Effector CD8-positive, alpha-beta T cell (primary cell): Measurements from ENCODE around the gene ARHGAP26.
"Not testable (repeated sequence)": the region's sequence is repeated elsewhere in the genome, so short reads cannot be mapped to it uniquely, and the experiment has no call there.

Experiments used
- DNase-seq: peaks from one replicate; lab custom pipeline; 2025; lab: John Stamatoyannopoulos, UW

The ARHGAP26 gene

DNA sequence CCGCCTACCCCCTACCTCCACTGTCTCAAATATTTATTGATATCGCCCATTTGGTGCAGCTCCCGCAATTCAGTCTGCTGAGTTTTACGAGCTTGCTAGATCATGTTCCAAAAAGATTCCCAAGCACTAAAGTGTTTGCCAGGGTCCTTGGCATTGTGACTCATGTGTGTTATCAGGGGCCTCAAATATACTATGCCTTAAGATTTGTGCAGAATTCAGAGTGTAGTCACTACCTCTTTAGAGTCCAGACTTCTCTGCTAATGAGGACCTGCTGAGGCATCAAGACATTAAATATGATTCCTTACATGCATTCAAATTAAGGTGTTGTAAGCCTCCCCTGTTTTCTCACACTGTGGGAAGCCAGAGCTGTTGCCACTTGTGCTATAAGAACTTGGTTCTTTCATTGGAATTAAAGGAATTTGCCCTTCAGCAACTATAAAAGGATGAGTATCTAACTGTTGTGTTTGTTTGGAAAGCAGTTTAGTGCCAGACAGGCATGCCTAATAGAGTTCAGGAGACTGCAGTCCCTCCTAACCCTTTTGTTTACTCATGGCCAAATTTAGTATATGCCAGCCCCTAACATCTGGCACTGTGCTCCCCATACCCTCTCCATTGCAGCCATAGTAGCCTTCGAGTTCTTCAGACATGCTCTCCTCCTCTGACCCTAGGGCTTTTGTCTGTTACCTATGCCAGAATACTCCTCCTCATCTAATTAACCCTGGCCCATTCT lies 316.9 kb downstream of the ARHGAP26 start:
- DNase-seq: no peak

DNA sequence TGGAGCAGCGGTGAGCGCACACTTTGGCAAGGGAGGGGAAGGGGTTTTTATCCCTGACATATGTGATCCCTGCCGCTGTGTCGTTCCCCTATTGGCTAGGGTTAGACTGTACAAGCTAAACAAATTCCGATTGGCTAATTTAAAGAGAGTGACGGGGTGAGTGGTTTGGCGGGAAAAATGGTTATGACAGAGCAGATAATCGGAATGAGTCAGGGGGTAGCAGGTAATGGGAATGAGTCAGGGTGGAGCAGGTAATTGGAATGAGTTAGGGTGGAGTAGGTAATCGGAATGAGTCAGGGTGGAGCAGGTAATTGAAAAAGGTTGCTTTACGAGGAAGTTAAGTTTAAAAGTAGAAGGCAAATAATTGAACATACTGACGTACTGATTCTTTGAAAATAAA lies 318.5 kb downstream of the ARHGAP26 start:
- not testable (repeated sequence) for DNase-seq

DNA sequence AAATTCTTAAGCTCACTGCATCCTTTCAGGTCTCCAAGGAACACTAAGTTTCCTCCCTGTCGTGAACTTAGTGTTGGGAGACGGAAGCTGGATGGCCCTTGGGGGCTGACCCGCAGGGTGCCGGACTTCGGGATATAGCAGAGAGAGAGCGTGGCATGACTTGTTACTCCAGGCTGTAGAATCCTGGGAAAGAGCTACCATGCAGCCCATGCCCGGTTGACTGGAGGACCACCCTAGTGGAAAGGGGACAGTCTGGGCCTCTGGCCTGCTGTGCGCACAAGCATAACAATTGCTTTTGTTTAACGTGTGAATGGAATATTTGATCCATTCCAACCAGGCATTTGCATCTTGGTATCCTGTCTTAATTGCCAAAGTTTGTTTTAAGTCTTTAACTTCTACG lies 319.9 kb downstream of the ARHGAP26 start:
- not testable (repeated sequence) for DNase-seq

DNA sequence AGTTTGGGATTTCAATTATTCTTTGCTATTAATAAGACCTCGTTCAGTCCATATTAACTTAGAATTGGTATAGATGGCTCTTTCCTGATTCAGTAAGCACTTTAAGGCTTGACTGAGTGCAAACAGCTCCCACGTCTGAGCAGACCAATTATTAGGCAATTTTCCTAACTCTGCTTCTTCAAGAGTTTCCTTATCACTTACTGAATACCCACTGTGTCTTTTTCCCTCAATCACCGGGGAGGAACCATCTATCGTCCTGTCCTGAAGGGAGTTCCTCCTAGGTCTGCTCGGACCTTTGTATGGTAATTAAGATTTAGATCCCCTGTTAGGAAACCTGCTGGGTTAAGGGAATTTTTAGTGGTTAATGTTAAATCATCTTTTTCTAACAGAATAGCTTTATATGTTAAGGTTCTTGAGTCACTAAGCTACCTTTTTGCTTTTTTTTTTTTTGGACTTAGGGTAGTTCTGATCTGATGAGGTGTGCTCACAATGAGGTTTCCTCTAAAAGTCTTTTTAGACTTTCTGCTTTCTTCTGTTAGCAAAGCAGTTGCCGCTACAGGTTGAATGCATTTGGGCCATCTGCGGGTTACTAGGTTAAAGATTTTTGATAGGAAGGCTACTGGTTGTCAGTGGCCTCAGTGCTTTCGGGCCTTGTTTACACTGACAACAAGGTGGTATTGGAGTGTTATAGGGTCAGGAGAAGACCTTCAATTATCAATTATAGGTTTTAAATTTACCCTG lies 322.7 kb downstream of the ARHGAP26 start:
- not testable (repeated sequence) for DNase-seq

DNA sequence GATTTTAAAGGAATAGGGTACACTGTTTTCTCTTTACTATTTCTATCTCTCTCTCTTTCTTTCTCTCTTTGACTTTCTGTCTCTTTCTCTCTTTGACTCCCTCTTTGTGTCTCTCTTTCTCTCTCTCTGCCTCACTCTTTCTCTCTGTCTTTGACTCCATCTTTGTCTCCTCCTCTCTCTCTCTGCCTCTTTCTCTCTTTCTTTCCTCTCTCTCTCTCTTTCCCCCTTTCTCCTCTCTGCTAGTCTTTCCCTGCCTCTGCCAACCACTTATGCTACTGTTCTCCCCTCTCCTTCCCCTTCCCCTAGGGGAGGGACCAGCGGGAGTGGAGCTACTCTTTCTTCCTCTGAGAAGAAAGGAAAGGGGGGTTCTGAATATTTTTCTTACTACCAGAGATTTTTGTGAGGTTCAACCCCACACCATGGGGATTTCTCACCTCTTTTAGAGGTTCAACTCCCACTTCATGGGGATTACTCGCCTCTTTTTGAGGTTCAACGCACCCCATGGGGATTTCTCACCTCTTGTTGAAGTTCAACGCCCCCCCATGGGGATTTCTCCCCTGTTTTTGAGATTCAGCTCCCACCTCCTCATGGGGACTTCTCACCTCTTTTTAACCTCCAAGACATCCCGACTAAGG lies 323.4 kb downstream of the ARHGAP26 start:
- no peak for DNase-seq

DNA sequence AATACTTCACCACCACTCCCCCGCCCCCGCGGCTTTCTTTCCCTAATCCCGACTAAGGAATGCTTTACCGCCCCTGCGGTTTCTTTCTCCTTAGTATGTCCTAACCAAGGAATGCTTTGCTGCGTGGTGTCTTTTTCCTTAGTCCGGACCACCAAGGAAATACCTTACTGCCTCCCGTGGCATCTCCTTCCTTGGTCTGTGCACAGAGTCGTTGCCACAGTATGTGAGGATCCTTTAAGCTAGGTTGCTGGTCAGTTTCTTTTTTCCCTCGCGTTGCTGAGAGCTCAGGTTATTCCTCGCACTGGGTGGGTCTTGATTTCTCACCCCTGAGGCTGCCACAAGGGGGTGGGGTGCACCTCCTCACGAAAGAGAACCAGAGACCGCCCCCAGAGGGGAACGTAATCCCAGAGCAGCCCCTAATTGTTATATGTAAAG lies 323.9 kb downstream of the ARHGAP26 start:
- no peak for DNase-seq

DNA sequence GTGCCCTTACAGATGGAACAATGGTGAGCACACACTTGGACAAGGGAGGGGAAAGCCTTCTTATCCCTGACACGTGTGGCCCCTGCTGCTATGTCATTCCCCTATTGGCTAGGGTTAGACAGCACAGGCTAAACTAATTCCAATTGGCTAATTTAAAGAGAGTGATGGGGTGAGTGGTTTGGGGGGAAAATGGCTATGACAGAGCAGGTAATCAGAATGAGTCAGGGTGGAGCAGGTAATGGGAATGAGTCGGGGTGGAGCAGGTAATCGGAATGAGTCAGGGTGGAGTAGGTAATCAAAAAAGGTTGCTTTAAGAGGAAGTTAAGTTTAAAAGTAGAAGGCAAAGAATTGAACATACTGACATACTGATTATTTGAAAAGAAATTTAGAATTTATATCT lies 324.4 kb downstream of the ARHGAP26 start:
- DNase-seq: not testable (repeated sequence)

DNA sequence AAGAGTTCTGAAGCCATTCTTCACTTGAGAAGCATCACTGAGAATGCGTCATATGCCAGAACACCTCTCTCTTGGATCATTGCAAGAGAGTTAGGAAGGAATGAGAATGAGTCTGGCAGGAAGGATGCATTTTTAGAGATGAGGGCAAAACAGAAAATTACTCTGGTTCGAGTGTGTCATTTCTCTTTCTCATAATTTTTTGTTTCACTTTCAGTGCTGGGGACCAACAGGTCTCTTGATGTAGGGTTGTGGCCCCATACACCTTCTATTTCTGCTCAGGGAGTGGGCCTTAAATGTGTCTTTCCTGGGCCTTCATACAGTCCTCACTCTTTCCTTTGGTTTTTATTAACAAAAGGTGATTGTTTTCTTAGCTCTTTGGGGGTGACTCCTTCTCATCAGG lies 330.9 kb downstream of the ARHGAP26 start:
- DNase-seq: no peak

DNA sequence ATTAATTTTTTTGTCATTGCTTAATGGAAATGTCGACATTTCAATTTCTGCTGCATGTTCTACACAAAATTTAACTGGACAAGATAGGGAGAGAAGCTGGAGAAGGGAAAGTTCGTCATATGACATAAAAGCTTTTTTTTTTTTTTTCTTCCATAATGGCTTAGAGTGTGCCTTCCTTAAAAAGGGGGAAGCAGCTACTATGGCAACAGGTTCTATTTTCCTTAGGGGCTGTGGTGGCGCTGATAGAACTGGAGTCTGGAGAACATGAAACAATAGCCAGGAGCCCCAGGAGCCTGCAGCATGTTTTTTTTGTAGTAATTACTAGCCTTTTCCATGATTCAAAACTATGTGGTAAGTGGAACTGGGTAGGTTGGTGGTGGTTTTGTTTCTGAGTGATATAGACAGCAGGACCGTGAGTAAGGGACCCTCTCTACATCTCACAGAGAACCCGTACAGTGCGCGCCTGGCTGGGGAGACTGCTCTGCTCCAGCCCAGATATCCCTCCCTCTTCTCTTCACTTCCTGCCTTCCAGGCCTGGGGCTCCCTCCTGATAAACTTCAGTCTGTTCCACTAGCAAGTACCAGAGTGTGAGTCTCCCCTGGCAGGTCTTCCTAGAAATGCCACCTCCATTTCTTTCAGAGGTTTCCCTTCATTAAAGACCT lies 331.7 kb downstream of the ARHGAP26 start:
- no peak for DNase-seq

DNA sequence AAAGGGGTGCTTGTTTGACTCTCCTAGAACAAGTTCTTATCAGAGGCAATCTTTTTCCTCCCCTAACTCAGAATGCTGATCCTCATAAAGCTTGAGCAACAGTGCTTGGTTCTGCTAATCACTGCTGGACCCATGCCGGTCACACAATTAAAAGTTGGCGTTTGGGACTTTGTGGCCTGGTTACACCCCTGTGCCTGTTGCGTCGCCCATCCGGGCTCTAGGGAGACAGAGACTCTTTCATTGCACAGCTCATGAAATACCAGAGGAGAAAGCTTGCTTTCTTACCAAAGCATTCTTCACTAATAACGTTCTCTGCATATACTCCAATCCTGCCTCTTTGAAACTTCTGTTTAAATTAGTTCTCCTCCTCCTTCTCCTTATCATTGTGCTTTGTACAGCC lies 332.2 kb downstream of the ARHGAP26 start:
- DNase-seq: no peak

DNA sequence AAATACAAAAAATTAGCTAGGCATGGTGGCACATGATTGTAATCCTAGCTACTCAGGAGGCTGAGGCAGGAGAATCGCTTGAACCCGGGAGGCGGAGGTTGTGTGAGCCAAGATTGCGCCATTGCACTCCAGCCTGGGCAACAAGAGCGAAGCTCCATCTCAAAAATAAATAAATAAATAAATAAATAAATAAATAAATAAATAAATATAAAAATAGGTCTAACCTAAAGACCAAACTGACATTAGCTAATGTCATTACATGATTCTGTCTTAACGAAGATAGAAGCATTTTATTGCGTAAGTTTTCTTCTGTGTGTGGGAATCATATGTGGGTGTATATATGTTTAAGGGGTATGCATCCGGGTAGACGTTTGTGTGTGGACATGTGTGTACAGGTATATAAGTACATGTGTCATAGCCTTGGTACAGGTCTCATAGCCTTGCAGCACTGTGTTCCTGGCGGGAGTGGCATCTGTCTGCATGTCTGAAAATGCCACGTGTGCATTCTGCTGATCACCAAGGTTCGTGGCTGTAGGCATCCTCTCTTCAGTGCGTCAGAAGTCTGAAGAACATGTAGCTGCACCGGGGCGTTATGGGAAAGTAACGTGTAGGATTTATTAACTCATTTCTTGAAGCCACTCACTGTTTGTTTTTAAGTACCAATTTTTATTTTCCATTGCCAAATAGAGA lies 335.2 kb downstream of the ARHGAP26 start:
- DNase-seq: no peak

DNA sequence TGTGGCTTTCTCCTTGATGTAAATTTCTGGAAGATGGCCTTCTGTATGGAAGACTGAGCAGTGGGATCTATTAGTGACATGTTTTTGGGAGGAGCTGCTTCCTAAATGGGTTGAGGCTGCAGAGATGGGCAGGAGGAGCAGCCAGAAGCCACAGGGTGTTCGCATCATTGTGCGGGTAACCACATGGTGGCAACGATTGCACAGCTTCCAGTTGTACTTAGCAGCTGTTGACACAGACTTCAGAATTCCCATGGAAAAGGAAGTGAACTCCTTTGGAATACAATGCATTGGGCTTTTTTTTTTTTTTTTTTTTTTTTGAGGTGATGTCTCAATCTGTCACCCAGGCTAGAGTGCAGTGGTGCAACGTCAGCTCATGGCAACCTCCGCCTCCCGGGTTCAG lies 336.0 kb downstream of the ARHGAP26 start:
- no peak for DNase-seq

DNA sequence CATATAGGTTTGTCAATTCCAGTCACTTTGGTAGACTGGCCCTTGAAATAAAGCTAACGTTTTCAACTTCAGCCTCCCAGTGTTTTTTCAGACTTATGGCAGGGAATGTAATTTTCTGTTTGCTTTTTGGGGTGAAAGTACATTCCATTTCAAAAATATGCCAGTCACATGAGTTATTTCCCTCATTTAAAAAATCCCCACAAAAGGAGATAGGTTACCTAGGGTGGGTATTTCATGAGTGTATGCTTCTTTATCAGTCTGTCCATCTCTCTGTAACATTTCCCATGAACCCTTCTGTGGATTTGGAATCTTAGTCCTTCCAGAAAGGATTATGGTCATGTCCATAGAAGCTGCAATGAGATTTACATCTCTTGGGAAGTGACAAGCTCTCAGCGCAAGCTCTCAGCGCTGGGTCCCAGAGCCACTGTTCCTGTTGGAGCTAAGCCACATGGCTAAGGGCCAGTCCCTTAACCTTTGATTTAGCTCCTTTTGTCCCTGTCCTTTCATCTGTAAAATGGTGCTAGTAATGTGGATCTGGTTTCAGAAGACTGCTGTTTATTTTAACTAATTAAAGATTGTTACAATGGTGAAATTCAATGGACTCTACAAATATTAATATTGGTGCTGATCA lies 338.4 kb downstream of the ARHGAP26 start:
- DNase-seq: no peak

DNA sequence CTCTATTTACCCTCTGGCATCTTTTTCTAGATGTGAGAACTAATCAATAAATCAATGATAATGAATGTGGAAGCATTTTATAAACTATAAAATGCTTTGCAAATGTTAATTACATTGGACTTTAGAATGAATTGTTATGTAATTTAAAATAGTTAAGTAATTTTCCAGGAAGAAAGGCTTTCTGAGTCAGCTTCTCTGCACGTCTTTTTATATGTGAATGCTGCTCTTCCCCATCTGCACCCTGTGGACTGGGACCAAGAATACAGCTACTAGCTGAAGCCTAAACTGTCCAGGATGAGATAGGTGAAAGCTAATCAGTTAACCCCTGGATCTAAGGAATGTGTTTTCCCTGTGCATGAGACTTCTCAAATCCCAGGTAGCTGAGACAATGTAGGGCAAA lies 340.4 kb downstream of the ARHGAP26 start:
- DNase-seq: no peak

DNA sequence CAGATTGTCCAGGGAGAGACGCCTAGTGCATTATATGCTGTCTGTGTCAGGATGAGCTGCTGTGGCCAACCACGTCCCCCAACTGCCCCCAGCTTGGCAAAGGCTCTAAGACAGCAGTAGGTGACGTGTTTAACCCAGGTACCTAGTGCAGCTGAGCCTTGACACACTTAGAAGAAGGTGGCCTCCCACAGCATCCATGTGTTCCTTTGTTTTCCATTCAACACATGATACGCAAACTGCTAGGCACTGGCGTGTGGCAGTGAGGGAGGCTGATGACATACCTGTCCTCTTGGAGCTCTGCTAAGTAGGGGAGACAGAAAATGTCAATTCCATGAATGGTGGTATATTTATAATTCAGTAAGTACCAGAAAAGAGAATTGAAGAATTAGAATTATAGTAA lies 341.6 kb downstream of the ARHGAP26 start:
- no peak for DNase-seq

DNA sequence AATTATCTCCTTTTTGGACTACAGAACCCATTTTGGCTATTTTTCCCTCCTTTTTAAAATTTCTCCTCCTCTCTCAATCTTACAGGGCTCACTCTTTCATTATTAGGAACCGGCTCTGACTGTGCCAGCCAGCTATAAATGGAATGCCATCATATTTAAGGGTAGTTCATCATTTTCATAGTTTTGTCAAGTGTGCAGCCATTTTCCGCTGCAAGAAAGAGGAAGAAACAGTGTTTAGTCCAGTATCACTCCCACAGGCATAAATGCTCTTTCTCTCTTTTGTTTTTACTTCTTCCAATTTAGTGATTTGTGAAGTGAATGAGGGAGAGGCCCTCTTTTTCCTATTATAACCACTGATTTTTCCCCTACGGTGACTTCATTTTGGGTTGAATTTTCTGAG lies 343.3 kb downstream of the ARHGAP26 start:
- no peak for DNase-seq

DNA sequence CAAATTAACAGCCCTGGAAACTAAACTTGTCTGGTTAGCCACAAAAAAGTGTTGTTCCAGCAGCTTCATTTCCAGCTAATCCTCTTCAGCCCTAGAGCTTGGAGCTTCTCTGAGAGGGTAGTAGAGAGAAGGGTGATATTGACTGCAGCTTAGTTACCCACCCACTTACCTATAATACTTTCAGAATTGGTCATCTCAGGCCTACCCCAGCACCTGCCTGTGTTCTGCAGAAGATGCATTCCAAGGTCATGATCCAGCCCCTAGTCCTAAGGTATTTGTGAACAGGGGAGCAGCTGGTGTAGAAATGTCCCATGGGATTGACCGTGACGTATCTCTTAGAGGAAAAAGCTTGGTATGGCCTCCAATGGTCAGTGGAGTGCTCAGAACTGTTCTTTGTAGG lies 344.3 kb downstream of the ARHGAP26 start:
- no peak for DNase-seq

DNA sequence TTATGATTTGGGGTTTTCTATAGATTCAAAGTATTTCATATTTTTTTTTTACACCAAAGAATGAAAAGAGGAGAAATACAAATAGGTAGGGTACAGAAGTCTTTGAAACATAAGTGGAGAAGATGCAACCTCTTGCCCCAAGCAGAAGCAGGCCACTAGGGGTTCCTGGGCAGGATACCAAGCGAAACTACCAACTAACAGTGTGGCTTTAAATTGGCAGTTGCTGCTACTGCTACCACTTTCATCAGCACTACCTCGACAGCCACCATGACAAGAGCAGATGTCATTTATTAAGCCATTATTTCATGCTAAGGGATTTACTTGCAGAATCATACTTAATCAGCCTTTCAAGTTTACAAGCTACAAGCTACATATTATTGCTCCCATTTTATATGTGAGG lies 345.2 kb downstream of the ARHGAP26 start:
- DNase-seq: no peak

DNA sequence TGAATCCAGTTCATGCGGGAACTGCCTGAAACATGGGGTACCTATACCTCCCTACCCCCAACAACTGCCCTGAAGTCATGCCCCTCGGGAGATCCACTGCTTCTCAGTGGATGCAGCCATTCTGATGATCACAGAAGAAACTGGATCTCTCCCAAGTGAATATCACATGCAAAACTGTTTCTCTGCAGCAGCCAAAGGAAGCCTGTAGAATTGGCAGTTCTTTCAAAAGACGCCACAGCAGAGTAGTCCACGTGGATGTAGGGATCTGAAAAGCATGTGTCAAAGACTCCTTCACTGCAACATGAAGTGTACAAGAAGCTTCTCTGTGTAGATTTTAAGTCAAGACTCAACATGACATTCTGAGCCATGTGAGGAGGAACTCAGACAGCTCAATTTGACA lies 346.6 kb downstream of the ARHGAP26 start:
- DNase-seq: no peak

DNA sequence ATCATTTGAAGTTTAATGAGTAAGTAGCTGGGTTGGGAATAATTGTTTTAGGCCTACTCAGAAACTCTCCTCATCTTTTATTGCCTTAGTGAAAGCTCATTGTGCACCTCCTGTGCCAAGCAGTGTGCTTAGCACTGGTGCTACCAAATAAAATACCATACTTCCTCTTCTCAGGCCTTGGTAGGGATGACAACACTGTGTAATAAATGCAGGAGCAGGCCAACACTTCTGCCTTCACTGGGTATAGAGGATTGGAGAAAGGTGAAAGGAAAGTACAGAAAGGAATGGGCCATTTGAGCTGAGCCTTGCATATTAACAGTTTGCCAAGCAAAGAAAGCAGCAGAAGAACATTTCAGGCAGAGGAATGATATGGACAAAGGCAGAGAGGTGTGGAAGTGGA lies 347.6 kb downstream of the ARHGAP26 start:
- DNase-seq: no peak

DNA sequence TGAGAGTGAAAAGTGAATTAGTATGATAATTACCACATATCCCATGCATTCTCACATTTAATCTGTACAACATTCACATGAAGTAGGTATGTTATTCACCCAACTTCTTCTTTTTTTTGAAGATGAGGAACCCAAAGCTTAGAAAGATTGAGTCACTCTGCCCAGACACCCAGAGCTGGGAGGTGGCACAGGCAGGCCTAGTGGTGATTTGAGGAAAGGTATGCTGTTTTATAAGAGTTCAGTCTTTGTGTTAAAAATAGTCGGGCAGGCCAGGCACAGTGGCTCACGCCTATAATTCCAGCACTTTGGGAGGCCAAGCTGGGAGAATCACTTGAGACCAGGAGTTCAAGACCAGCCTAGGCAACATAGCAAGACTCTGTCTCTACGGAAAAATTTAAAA lies 348.0 kb downstream of the ARHGAP26 start:
- no peak for DNase-seq
